NCI-H524 treated with DMSO at 0.1 percent for 48 hours (cell line): Measurements from ENCODE around the gene TMEM170B.

Experiments
- DNase-seq: peaks from one replicate; lab custom pipeline; 2025; lab: John Stamatoyannopoulos, UW

Gene TMEM170B

GRCh38 chr6:11537229-11538051 lies at the start of gene TMEM170B:
TSS of gene TMEM170B (plus strand) at chr6:11537749. CDS start at chr6:11538278, 529 bp downstream.
- DNase-seq, result peak; percentile 51

- no peak for DNase-seq
Observed at GRCh38 chr6:11490996-11491395, 46.6 kb upstream of the TMEM170B start.

- no peak for DNase-seq
Observed at GRCh38 chr6:11491596-11492463, 45.7 kb upstream of the TMEM170B start.

GRCh38 chr6:11492464-11493290 lies 44.9 kb upstream of the TMEM170B start:
- DNase-seq, result no peak

- DNase-seq, result peak; percentile 27
Observed at GRCh38 chr6:11493974-11494373, 43.6 kb upstream of the TMEM170B start.

- DNase-seq, result no peak
Observed at GRCh38 chr6:11494786-11495564, 42.6 kb upstream of the TMEM170B start.

GRCh38 chr6:11495565-11496145 lies 41.9 kb upstream of the TMEM170B start:
- DNase-seq, result no peak

GRCh38 chr6:11496152-11497060 lies 41.1 kb upstream of the TMEM170B start:
- DNase-seq, result peak; percentile 44

GRCh38 chr6:11497107-11497506 lies 40.4 kb upstream of the TMEM170B start:
- DNase-seq, result no peak

- no peak for DNase-seq
Observed at GRCh38 chr6:11497881-11498280, 39.7 kb upstream of the TMEM170B start.

GRCh38 chr6:11500008-11500407 lies 37.5 kb upstream of the TMEM170B start:
- no peak for DNase-seq

- no peak for DNase-seq
Observed at GRCh38 chr6:11509471-11509870, 28.1 kb upstream of the TMEM170B start.

GRCh38 chr6:11514672-11515071 lies 22.9 kb upstream of the TMEM170B start:
- no peak for DNase-seq

- no peak for DNase-seq
Observed at GRCh38 chr6:11515763-11516162, 21.8 kb upstream of the TMEM170B start.

GRCh38 chr6:11522812-11523605 lies 14.5 kb upstream of the TMEM170B start:
- no peak for DNase-seq

GRCh38 chr6:11525468-11526155 lies 11.9 kb upstream of the TMEM170B start:
- no peak for DNase-seq

GRCh38 chr6:11526156-11526505 lies 11.4 kb upstream of the TMEM170B start:
- no peak for DNase-seq

GRCh38 chr6:11527274-11527870 lies 10.2 kb upstream of the TMEM170B start:
- no peak for DNase-seq
